ENCODE measurements around the gene GRM3.
"Not testable (repeated sequence)": the region's sequence is repeated elsewhere in the genome, so short reads cannot be mapped to it uniquely, and the experiment has no call there.

GRM3 gene

GRCh38 chr7:86643561-86644281 lies at the start of gene GRM3:
TSS of gene GRM3 (plus strand) at chr7:86643909. CDS start at chr7:86765146, 121,237 bp downstream.
- peak; percentile 74 for DNase-seq

GRCh38 chr7:86598311-86598710 lies 45.4 kb upstream of the GRM3 start:
- no peak for DNase-seq

- no peak for DNase-seq
These were observed 45.0 kb upstream of the GRM3 start for GRCh38 chr7:86598721-86599120.

GRCh38 chr7:86600506-86601290 lies 43.0 kb upstream of the GRM3 start:
- DNase-seq: no peak

GRCh38 chr7:86615711-86616110 lies 28.0 kb upstream of the GRM3 start:
- DNase-seq: not testable (repeated sequence)

- no peak for DNase-seq
These were observed 844 bp downstream of the GRM3 start for GRCh38 chr7:86644282-86645224.

- DNase-seq: no peak
These were observed 1.5 kb downstream of the GRM3 start for GRCh38 chr7:86645225-86645608.

GRCh38 chr7:86645676-86646276 lies 2.1 kb downstream of the GRM3 start:
- DNase-seq: no peak

- DNase-seq: no peak
These were observed 3.8 kb downstream of the GRM3 start for GRCh38 chr7:86647385-86648094.

GRCh38 chr7:86648169-86648568 lies 4.5 kb downstream of the GRM3 start:
- DNase-seq: no peak

GRCh38 chr7:86653919-86654659 lies 10.4 kb downstream of the GRM3 start:
- DNase-seq: no peak

GRCh38 chr7:86657948-86658347 lies 14.2 kb downstream of the GRM3 start:
- DNase-seq: no peak

GRCh38 chr7:86660950-86661462 lies 17.3 kb downstream of the GRM3 start:
- no peak for DNase-seq

- DNase-seq: no peak
These were observed 20.8 kb downstream of the GRM3 start for GRCh38 chr7:86664486-86664885.

- DNase-seq: no peak
These were observed 21.3 kb downstream of the GRM3 start for GRCh38 chr7:86664991-86665390.

- DNase-seq: no peak
These were observed 22.0 kb downstream of the GRM3 start for GRCh38 chr7:86665669-86666068.

GRCh38 chr7:86667732-86668131 lies 24.0 kb downstream of the GRM3 start:
- peak; percentile 26 for DNase-seq

GRCh38 chr7:86668315-86668714 lies 24.6 kb downstream of the GRM3 start:
- DNase-seq: no peak

GRCh38 chr7:86687831-86688230 lies 44.1 kb downstream of the GRM3 start:
- DNase-seq: no peak

- DNase-seq: no peak
These were observed 45.7 kb downstream of the GRM3 start for GRCh38 chr7:86689363-86689762.

GRCh38 chr7:86692755-86693154 lies 49.0 kb downstream of the GRM3 start:
- no peak for DNase-seq
